Omental fat pad (tissue), 4 donors: ENCODE results near the gene CARD10. TPM values are rescaled to one million over a fixed set of nuclear protein-coding genes. Genes with fewer than 3 reads are reported as not detected.
"Not testable (repeated sequence)": the region's sequence is repeated elsewhere in the genome, so short reads cannot be mapped to it uniquely, and the experiment has no call there.

Experiments used
- ATAC-seq: fragments of 150-250 bp; one replicate; pipeline ENCODE4 v1.9.1; 2016; ENCODE audit warnings: mild to moderate bottlenecking, moderate library complexity; ENCODE audit not compliant: low FRiP score
- DNase-seq: peaks from one replicate; pipeline ENCODE4 v3.0.0-alpha.2; 2019; ENCODE audit warnings: low spot score
- total RNA-seq, 4 donors: library from RNA; depleted of rRNA; stranded (reverse); fragments of >200 nt; gene quantifications; one replicate each; pipeline ENCODE4 v1.1.0, GENCODE V29; 2016
- TF ChIP-seq, protein P1 (sequence below), 3 donors: fragments of 450-650 bp; IDR thresholded peaks; one replicate each; pipeline ENCODE4 v1.5.1; 2016 to 2017; ENCODE audit warnings: antibody characterized with exemption in 3 of 3, mild to moderate bottlenecking in 3 of 3, moderate library complexity in 2 of 3

CARD10 gene
- total RNA-seq, 4 donors from 2014 or later: 2.5 to 18.8 (median 4.8) TPM

DNA sequence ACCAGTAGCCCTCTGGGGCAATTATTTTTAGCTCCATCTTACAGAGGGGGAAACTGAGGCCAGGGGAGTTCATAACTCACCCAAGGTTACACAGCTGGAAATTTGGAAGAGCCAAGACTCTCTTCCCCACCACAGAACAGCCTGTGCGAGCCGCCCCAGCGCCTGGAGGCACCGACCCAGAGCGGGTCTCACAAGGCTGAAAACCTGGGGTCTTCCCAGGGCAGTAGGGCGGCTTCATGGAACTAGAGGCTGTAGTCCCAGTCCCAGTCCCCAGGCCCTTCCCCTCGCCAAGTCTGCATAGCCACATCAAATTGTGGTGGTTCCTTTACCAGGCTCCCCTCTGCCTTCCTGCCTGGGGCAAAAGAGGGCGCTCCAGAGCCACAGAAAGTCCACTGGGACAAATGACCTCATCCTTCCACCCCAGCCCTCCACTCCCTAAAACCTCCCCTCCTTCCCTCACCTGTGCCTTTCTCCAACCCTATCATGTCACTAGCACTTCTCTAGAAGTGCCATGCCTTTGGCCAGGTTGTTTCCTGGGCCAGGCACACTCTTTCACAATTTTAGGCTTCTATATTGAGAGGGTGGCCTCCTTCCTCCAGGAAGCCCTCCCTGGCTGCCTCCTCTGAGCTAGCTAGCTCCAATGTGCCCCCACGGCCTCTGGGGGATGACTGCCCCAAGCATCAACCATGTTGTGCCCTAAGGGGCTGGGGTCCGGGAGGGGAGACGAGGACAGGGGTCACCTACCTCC, 25.9 kb upstream of the CARD10 start:
- DNase-seq (peak; percentile 68), ATAC-seq (peak; percentile 59)
- TF ChIP-seq, protein P1, sequence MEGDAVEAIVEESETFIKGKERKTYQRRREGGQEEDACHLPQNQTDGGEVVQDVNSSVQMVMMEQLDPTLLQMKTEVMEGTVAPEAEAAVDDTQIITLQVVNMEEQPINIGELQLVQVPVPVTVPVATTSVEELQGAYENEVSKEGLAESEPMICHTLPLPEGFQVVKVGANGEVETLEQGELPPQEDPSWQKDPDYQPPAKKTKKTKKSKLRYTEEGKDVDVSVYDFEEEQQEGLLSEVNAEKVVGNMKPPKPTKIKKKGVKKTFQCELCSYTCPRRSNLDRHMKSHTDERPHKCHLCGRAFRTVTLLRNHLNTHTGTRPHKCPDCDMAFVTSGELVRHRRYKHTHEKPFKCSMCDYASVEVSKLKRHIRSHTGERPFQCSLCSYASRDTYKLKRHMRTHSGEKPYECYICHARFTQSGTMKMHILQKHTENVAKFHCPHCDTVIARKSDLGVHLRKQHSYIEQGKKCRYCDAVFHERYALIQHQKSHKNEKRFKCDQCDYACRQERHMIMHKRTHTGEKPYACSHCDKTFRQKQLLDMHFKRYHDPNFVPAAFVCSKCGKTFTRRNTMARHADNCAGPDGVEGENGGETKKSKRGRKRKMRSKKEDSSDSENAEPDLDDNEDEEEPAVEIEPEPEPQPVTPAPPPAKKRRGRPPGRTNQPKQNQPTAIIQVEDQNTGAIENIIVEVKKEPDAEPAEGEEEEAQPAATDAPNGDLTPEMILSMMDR (IDR thresholded peaks at IDR 0.05): no peak

DNA sequence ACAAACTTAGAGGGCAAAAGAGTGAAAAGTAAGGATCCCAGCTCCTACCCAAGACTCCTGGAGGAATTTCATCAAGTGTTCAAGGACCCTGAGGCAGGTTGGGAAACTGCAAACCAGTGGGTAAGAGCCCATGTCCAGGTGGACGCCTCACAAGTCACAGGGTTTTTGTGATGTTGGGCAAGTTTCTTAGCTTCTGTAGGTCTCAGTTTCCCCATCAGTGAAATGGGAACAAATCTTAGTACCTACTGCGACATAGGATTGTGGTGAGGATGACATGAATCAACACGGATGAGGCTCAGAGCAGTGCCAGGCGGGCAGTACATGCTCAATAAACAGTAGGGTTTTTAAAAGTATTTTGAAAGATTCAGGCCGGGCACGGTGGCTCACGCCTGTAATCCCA, 23.7 kb upstream of the CARD10 start:
- DNase-seq (no peak), ATAC-seq (no peak)
- TF ChIP-seq, protein P1 (IDR thresholded peaks at IDR 0.05): no peak

DNA sequence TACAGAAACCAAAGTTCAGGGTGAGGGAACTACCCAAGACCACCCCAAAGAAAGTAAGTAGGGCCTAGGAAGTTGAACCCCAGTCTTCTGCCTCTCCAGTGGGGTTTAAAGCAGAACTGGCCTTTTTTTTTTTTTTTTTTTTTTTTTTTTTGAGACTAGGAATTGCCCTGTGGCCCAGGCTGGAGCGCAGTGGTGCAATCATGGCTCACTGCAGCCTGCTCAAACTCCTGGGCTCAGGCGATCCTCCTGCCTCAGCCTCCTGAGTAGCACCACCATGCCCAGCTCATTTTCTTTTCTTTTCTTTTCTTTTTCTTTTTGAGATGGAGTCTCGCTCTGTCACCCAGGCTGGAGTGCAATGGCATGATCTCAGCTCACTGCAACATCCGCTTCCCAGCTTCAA, 23.2 kb upstream of the CARD10 start:
- DNase-seq, ATAC-seq: not testable (repeated sequence)

DNA sequence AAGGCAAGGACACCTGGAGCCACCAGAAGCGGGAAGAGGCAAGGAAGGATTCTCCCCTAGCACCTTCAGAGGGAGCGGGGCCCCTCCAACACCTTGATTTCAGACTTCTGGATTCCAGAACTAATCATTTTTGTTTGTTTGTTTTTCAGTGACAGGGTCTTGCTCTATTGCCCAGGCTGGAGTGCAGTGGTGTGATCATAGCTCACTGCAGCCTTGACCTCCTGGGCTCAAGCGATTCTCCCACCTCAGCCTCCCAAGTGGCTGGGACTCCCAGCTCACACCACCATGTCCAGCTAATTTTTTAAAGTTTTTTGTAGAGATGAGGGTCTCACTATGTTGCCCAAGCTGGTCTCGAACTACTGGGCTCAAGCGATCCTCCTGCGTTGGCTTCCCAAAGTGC, 20.6 kb upstream of the CARD10 start:
- DNase-seq, ATAC-seq: not testable (repeated sequence)

DNA sequence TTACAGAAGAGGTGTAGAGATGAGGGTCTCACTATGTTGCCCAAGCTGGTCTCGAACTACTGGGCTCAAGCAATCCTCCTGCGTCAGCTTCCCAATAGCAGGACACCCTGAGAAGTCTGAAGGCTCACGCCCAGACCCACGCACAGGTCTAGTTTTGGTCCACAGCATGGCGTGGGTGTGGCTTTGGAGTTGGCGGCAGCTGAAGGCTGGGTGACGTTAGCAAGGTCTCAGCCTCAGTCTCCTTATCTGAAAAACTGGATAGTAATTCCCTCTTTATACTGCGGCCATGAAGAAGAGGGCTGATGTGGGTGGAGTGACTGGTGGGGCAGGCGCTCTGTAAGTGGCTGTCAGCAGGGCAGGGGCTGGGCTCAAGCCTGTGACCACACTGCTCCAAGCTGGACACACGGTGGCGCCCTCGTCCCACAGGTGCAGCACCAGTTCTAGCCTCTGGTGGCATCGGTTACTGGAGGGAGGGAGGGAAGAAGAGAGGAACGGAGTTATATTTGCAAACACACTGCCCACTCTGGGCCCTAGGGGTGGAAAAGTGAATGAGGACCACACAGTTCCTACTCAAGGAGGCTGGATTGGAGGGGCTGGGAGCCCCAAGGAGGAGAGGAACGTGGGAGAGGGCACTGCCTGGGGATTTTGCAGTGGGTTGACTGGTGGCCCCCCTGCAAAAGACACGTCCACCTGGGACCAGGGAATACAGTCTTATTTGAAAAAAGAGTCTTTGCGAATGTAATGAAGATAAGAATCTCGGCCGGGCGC, 19.6 kb upstream of the CARD10 start:
- DNase-seq: peak; percentile 77
- peak; percentile 97 for ATAC-seq
- TF ChIP-seq, protein P1 (IDR thresholded peaks at IDR 0.05): peak in 2 of 3 donors; percentile 77 to 99

DNA sequence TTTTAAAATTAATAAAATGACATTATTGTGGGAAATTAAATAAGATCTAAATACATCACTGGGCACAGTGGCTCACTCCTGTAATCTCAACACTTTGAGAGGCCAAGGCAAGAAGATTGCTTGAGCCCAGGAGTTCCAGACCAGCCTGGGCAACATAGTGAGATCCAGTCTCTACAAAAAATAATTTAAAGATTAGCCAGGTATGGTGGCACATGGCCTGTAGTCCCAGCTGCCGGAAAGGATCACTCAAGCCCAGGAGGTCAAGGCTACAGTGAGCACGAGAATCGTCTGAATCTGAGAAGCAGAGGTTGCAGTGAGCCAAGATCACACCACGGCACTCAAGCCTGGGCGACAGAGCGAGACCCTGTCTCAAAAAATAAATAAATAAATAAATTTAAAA, 15.9 kb upstream of the CARD10 start:
- TF ChIP-seq, protein P1 (IDR thresholded peaks at IDR 0.05): no peak
- ATAC-seq (no peak), DNase-seq (no peak)

DNA sequence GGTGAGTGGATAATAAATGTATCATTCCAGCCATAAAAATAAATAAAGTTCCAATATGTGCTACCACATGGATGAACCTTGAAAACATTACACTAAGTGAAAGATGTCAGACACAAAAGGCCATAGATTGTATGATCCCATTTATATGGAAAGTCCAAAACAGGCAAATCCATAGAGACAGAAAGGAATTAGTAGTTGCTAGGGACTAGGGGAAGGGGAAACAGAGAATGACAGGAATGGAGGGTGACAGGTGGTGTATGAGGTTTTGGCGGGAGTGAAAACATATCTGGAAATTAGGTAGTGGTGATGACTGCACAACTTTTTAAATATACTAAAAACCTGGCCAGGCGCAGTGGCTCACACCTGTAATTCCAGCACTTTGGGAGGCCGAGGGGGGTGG, 15.2 kb upstream of the CARD10 start:
- TF ChIP-seq, protein P1 (IDR thresholded peaks at IDR 0.05): no peak
- ATAC-seq (no peak), DNase-seq (no peak)

DNA sequence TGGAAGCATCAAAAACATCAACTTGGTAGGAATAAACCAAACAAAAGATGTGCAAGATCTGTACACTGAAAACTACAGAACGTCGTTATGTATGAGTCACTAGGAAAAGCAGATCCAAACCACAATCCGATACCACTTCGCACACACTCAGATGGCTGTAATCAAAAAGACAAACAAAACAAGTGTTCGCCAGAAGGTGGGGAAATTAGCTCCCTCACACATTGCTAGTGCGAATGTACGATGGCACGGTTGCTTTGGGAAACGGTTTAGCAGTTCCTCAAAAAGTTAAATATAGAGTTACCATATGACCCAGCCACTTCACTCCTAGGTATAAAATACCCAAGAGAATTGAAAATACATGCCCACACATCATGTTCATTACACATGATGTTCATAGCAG, 14.8 kb upstream of the CARD10 start:
- ATAC-seq: no peak
- TF ChIP-seq, protein P1 (IDR thresholded peaks at IDR 0.05): no peak

More for the DNA sequence above, 14.8 kb upstream of the CARD10 start:
- DNase-seq: no peak
